Neuron (in vitro differentiated cells): ENCODE data around the gene CUTC.
A peak's percentile ranks its signal among the peaks of the same experiment; 100 is the strongest.
"Not testable (repeated sequence)": the region's sequence is repeated elsewhere in the genome, so short reads cannot be mapped to it uniquely, and the experiment has no call there.

Source experiments
- H2AFZ ChIP-seq: one replicate; pipeline ENCODE4 v1.6.1; 2013; ENCODE audit warnings: low read depth, mild to moderate bottlenecking, inconsistent platforms, low read length, moderate library complexity
- H3K27me3 ChIP-seq: one replicate; pipeline ENCODE4 v1.6.1; 2013; ENCODE audit warnings: low read length; ENCODE audit not compliant: insufficient read depth
- H3K36me3 ChIP-seq: one replicate; pipeline ENCODE4 v1.6.1; 2013; ENCODE audit warnings: low read length; ENCODE audit not compliant: insufficient read depth
- H3K4me1 ChIP-seq: one replicate; pipeline ENCODE4 v1.6.1; 2013; ENCODE audit warnings: low read length; ENCODE audit not compliant: insufficient read depth
- H3K4me3 ChIP-seq: 2 replicates; pipeline ENCODE4 v1.5.1; 2013; ENCODE audit warnings: mild to moderate bottlenecking, low read length, moderate library complexity
- H3K9me3 ChIP-seq: one replicate; pipeline ENCODE4 v1.6.1; 2013; ENCODE audit warnings: low read length

Gene CUTC

GRCh38 chr10:99720387-99720786, 11.6 kb upstream of the CUTC start:
- Histone ChIP-seq H3K9me3 (no peaks in the 10 kb centered on the region), H2AFZ (no peak overlapping the region), H3K36me3 (peaks cover 80% of the 10 kb centered on the region), H3K27me3 (no peaks in the 10 kb centered on the region), H3K4me1 (no peaks in the 10 kb centered on the region), H3K4me3 (no peak overlapping the region)

- H3K27me3 ChIP-seq: no peaks in the 10 kb centered on the region
- no peaks in the 10 kb centered on the region for H3K9me3 ChIP-seq
- no peak overlapping the region for H3K4me3 ChIP-seq
- no peak overlapping the region for H2AFZ ChIP-seq
- H3K4me1 ChIP-seq: peaks cover 3% of the 10 kb centered on the region
- peaks cover 35% of the 10 kb centered on the region for H3K36me3 ChIP-seq
These were observed 2.0 kb upstream of the CUTC start for GRCh38 chr10:99730026-99730425.

- Histone ChIP-seq H2AFZ (peak overlapping the region; percentile 76), H3K4me3 (peak overlapping the region; percentile 75), H3K4me1 (peaks cover 3% of the 10 kb centered on the region)
These were observed 565 bp upstream of the CUTC start for GRCh38 chr10:99731306-99732032.

GRCh38 chr10:99733366-99733765, 1.3 kb downstream of the CUTC start:
- Histone ChIP-seq H3K27me3 (no peaks in the 10 kb centered on the region), H3K4me3 (no peak overlapping the region), H2AFZ (no peak overlapping the region), H3K4me1 (peaks cover 3% of the 10 kb centered on the region), H3K9me3 (no peaks in the 10 kb centered on the region), H3K36me3 (peaks cover 19% of the 10 kb centered on the region)

More at GRCh38 chr10:99731306-99732032, 565 bp upstream of the CUTC start:
- Histone ChIP-seq H3K9me3 (no peaks in the 10 kb centered on the region), H3K27me3 (no peaks in the 10 kb centered on the region), H3K36me3 (peaks cover 25% of the 10 kb centered on the region)

GRCh38 chr10:99734111-99734510, 2.1 kb downstream of the CUTC start:
- peaks cover 21% of the 10 kb centered on the region for H3K36me3 ChIP-seq
- not testable (repeated sequence) for H3K4me3 ChIP-seq, H2AFZ ChIP-seq

GRCh38 chr10:99740260-99740659, 8.2 kb downstream of the CUTC start:
- H3K4me3 ChIP-seq: no peak overlapping the region
- H3K4me1 ChIP-seq: no peaks in the 10 kb centered on the region
- peaks cover 70% of the 10 kb centered on the region for H3K36me3 ChIP-seq
- no peaks in the 10 kb centered on the region for H3K27me3 ChIP-seq
- H3K9me3 ChIP-seq: peaks cover 13% of the 10 kb centered on the region
- no peak overlapping the region for H2AFZ ChIP-seq

More at GRCh38 chr10:99734111-99734510, 2.1 kb downstream of the CUTC start:
- not testable (repeated sequence) for H3K9me3 ChIP-seq, H3K4me1 ChIP-seq, H3K27me3 ChIP-seq

- H3K4me3 ChIP-seq: no peak overlapping the region
- H3K9me3 ChIP-seq: peaks cover 13% of the 10 kb centered on the region
- no peaks in the 10 kb centered on the region for H3K4me1 ChIP-seq
- H3K27me3 ChIP-seq: no peaks in the 10 kb centered on the region
- peaks cover 72% of the 10 kb centered on the region for H3K36me3 ChIP-seq
- H2AFZ ChIP-seq: no peak overlapping the region
These were observed 9.0 kb downstream of the CUTC start for GRCh38 chr10:99740933-99741559.

- peaks cover 13% of the 10 kb centered on the region for H3K9me3 ChIP-seq
These were observed 10.2 kb downstream of the CUTC start for GRCh38 chr10:99742254-99742653.

GRCh38 chr10:99742701-99743100, 10.7 kb downstream of the CUTC start:
- peaks cover 75% of the 10 kb centered on the region for H3K36me3 ChIP-seq
- peaks cover 13% of the 10 kb centered on the region for H3K9me3 ChIP-seq
- H3K4me1 ChIP-seq: no peaks in the 10 kb centered on the region
- no peak overlapping the region for H2AFZ ChIP-seq
- no peak overlapping the region for H3K4me3 ChIP-seq
- no peaks in the 10 kb centered on the region for H3K27me3 ChIP-seq

More at GRCh38 chr10:99742254-99742653, 10.2 kb downstream of the CUTC start:
- H3K36me3 ChIP-seq: peaks cover 75% of the 10 kb centered on the region
- no peak overlapping the region for H3K4me3 ChIP-seq
- H3K27me3 ChIP-seq: no peaks in the 10 kb centered on the region
- H3K4me1 ChIP-seq: no peaks in the 10 kb centered on the region
- no peak overlapping the region for H2AFZ ChIP-seq

GRCh38 chr10:99743841-99744240, 11.8 kb downstream of the CUTC start:
- no peaks in the 10 kb centered on the region for H3K4me1 ChIP-seq
- peaks cover 78% of the 10 kb centered on the region for H3K36me3 ChIP-seq
- H3K9me3 ChIP-seq: peaks cover 13% of the 10 kb centered on the region
- no peak overlapping the region for H3K4me3 ChIP-seq
- no peaks in the 10 kb centered on the region for H3K27me3 ChIP-seq
- no peak overlapping the region for H2AFZ ChIP-seq

- H3K9me3 ChIP-seq, H3K4me3 ChIP-seq, H3K4me1 ChIP-seq, H3K27me3 ChIP-seq, H2AFZ ChIP-seq: not testable (repeated sequence)
- peaks cover 76% of the 10 kb centered on the region for H3K36me3 ChIP-seq
These were observed 14.1 kb downstream of the CUTC start for GRCh38 chr10:99746166-99746565.

- H3K36me3 ChIP-seq: peaks cover 66% of the 10 kb centered on the region
- no peak overlapping the region for H3K4me3 ChIP-seq
- no peaks in the 10 kb centered on the region for H3K4me1 ChIP-seq
- H3K27me3 ChIP-seq: no peaks in the 10 kb centered on the region
- no peaks in the 10 kb centered on the region for H3K9me3 ChIP-seq
- no peak overlapping the region for H2AFZ ChIP-seq
These were observed 16.9 kb downstream of the CUTC start for GRCh38 chr10:99748823-99749451.

- peaks cover 74% of the 10 kb centered on the region for H3K36me3 ChIP-seq
- no peak overlapping the region for H2AFZ ChIP-seq
- H3K9me3 ChIP-seq: no peaks in the 10 kb centered on the region
- no peak overlapping the region for H3K4me3 ChIP-seq
- H3K4me1 ChIP-seq: no peaks in the 10 kb centered on the region
- no peaks in the 10 kb centered on the region for H3K27me3 ChIP-seq
These were observed 18.6 kb downstream of the CUTC start for GRCh38 chr10:99750641-99751040.
